Measurements from ENCODE around the gene CD5L.

The CD5L gene

DNA sequence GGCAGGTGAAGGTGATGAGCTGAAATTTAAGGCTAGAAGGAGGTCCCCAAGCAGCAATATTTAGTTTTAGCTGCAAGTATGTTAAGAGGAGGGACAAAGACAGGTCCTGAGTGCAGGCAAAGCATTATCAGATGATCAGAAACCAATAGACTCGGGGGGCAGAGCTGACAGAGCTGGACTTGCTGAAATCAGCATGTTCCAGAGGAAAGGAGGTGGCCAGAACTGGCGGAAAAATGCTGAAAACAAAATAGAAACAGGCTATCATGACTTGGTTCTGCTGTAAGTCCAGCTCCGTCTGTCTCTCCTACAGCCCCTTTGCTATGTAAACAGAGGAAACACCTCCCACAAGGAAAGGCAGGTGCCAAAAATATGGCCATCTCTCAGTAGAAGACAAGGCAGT is at the start of gene CD5L:
TSS of gene CD5L (minus strand) at position 101 of the 400 bp plus-strand sequence. CDS start 107 bp downstream, outside the sequence.
- DNase-seq, result no peak

DNA sequence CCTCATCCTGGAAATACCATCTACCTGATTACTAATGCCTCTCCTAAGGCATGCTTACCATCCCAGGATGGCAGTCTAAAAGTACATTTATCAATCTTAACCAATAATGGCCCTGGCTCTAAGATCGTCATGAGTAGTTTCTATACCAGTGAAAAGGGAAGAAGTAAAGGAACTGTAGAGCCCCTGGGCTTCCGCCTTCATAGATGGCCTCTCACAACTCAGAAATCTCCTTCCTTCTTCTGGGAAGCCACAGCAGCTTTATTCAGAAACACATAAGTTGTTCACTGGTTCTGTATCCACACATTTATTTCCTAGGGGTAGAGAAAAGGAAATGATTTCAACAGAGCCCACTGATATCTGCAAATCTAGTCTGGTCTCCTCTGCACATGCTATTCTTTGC is 41.0 kb upstream of the CD5L start:
- no peak for DNase-seq

DNA sequence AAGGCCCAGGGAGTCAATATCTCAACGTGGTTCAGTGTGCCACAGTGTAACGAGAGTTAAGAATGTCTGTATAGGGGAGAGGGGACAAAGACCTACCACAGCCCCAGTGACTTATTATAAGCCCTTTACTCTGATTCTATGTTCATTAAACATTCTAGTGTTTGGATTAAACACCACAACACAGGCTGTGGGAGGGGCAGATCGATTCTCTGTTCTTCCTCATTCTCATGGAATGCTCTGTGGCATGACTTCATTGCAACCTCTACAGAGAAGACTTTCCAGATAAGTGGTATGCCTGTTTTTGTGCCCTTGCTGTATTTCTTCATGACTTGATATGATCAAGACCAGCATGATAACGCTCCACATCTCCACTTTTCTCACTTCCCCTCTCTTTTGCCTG is 39.0 kb upstream of the CD5L start:
- no peak for DNase-seq

DNA sequence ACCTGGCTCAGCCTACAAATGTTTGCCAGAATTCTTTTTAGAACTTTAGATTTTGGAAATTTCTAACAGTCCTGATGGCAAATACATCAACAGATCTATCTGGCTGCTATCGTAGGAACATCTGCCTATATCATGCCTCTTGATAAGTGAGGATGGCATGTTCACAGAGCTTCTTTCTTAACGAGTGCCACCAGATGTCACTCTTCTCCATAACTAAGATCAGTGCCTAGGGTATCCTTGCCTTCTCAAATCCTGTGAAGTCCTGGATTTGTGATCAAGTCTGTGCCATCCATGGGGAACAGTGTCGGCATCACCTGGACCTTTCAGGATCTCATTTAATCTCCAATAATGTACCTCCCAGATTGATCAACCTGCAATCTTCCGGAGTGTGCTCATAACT is 36.5 kb upstream of the CD5L start:
- DNase-seq, result peak; percentile 23

DNA sequence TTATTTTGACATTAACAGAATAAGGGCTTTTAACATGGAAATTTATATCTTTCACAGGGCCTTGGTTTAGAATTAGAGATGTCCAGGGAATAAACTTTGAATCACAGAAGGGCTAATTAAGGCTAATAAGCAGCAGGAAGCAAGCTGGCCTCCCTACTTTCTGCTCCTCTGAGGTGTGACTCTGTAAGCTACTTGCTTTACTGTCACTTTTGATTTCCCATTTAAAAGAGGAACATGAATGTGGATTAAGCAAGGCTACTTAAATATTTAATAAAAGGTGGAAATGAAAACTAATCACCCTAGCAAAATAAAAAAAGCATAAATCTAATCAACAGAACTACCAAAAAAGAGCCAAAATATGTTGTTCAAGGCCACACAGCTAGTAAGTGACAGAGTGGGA is 28.9 kb upstream of the CD5L start:
- DNase-seq, result no peak

DNA sequence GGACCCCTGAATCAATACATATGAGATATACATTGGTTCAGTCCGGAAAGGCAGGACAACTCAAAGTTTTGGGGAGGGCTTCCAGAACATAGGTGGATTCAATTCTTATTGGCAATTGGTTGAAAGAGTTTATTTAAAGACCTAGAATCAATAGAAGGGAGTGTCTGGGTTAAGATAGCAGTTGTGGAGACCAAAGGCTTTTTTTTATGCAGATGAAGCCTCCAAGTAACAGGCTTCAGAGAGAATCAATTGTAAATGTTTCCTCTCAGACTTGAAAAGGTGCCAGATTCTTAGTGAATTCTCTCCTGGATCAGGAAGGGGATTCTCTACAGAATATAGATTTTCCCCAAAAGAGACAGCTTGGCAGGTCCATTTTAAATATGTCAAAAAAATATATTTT is 27.0 kb upstream of the CD5L start:
- DNase-seq, result no peak

DNA sequence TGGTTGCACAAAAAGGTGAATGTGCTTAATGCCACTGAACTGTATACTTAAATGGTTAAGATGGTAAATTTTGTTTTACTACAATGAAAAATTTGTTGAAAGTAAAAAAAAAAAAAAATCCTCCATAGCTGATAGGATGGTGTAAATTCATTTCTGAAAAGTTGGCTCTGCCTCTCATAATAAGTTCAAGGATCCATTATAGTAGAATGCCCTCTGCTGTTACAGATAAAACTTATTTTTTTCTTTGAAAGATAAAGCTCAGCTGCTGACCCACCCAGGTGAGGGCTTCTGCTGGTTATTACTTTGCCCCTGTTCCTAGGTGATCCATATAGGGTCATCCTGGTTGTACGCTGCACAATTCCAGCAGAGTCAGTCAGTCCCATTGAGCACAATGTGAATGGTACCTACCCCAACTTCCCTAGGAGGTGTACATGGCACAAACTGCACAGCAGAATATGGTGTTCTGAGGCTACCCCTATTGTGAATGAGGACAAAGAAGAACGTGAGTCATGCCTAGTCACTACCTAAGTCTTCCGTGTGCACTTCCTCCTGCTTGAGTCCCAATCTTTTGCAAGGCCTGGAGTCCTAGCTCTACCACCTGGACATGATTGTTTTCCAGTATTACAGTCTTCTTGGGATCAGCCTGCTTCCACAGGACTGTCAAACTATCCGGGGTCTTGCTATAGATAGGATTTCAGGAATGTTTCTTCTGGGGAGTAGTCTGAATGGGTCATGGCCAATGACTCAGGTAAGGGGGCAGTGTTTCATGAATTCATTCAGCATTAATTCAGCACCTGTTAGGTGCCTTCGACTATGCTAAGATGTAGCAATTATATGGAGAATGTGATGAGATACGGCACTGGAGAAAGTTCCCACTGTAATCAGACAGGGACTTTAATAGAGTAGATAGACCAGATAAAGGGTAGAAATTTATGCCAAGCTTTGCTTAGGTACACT is 20.8 kb upstream of the CD5L start:
- no peak for DNase-seq

DNA sequence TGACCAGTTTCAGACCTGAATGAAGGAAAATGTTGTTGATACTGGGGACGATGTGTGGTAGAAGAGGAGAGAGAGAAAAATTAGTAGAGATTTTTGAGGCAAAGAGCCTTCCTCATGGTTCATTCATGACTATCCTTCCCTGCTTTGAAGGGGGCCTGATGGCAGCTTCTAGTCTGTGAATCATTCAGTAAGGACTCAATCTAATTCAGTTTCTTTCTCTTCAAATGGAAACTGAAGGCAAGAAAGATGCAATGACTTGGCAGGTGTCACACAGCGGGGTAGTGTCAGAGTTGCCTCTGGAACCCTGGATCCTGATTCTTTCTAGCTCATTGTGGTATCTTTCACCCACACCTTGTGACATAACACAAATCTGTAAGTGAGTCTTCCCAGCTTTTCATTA is 14.9 kb upstream of the CD5L start:
- no peak for DNase-seq

DNA sequence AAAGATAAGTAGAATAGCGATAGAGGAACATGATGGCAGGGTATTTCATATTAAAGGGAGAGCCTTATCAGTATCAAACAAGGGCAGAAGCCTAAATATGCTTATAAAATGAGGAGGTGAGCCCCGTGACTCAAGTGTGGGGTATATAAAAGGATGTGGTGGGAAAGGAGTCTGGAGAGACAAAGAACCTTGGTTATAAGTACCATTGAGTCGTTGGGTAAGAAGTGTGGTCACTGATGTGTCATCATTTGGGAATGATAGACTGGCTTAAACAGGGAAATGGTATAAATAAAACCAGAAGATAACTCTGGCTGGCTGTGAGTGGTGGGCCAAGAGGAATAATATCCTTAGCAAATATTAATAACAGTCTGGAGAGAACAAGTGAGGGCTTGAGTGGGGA is 10.9 kb upstream of the CD5L start:
- no peak for DNase-seq

DNA sequence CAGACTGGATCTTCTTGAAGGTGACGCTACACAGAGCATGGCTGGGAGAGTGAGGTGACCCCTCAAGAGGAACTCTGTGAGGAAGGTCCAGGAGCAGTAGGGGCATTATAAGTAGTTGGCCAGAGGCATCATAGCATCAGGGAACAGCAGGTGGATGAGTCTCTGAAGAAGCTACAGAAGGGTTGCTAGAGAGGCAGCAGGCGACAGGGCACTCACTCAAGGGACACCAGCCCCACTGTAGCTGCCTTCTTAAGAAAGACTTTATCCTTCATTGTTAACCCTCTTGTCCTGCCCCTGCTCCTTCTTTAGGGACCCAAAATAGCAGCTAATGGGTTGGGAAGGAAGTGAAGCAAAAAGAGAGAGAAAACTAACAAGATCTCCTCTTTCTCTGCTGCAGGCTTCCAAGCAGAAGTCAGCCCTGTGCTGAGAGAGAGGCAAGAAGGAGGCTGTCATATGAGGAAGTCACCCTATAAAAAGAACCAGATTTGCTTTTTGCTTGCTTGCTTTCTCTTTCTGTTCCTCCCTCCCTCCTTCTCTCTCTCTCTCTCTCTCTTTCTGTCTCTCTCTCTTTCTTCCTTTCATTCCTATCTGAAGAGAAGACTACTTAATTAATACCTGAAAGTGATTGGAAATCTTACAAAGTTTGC is 7.7 kb upstream of the CD5L start:
- DNase-seq, result no peak

DNA sequence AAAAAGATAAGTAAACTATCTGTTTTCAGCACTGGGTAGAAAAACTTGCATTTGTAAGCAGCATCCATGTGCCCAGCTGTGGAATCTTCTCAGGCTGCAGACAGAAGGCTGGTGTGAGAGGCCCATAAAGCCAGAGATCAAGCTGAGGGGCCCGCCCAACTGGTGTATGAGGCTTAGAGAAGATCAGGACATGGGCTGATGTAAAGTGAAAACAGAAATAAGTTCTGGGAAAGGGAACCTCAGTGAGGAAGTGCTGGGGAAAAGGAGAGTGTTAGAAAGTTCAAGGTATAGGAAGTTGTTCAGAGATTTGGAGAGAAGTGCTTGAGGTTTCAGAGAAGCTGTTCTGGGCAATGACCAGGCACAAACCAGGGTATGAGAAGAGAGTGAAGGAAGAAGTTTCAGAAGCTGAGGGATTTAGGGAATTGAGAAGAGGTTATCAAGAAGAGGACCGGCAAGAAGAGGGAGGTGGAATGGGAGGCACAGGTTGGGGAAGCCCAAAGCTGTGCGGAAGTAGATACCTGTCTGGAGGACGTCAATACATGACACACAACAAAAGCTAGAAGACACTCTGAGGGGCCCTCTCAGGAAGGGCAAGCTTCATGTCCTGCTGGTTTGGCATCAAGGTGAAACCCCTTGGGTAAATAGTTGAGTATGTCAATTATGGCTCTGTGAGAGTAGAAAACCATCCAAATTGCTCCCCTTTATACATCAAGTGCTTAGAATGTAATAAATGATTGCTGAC is 2.7 kb upstream of the CD5L start:
- no peak for DNase-seq

DNA sequence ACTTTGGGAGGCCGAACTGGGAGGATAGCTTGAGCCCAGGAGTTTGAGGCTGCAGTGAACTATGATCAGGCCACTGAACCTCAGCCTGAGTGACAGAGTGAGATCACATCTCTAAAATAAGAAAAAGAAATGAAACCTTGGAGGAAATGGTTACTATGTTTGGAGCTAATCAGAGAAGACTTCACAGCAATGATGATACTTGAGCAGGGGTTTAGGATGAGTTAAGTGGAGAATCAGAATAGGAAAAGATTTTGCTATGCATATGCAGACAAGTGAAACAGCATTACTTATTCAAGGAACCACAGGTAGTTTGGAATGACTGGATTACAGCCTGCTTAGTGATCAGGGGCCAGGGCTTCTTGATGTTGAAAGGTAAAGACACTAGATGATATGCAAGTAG is 1.3 kb upstream of the CD5L start:
- no peak for DNase-seq

DNA sequence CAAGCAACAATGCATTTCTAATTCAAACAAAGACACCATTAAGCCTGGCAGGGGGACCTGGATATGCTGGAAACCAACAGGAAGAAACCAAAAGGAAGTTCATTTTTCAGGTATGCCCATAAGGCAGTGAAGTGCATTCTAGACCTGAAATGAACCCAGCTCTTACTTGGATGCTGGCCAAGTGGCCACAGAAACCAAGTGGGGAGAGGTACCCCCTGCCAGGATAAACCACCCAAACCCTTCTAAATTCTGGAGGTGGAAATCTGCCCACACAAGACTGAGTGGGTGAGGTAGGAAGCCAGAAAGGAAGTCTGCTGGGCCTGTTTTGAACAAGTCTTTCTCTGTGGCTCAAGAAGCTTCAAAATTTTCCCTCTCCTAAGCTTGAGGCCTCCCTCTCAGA is 2.6 kb downstream of the CD5L start:
- no peak for DNase-seq

DNA sequence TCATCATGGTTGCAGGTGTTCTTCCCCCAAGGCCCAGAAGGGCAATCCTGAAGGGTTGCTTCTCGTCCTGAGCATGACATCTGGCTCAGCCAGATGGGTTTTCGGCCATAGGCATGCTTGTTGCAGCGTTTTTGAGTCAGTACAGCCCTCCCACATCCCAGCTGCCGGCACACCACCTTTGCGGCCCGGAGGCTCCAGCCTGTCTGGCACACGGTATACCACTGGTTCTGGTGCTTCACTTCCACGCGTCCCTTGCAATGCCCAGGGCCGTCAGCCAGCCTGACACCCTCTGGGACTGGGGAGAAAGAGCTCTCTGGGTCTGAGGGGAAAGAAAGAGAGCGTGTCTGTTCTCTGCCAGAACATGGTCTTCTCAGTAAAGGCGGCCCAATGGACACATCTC is 7.2 kb downstream of the CD5L start:
- no peak for DNase-seq

DNA sequence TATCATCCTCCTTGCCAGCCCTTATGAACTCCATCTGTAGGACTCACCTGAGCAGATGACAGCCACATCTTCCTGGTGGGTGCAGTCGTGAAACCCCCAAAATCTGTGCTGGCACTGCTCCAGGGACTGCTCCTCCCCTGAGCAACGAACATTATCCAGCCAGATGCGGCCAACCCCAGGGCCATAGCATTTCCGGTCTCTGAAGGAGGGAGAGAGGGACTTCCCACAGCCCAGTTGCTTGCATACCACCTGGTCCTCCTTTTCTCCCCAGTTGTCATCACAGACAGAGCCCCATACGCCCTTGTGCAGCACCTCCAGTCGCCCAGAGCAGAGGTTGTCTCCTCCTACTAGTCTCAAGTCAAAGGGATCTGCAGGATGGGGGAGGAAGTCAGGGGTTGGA is 8.5 kb downstream of the CD5L start:
- DNase-seq, result no peak

DNA sequence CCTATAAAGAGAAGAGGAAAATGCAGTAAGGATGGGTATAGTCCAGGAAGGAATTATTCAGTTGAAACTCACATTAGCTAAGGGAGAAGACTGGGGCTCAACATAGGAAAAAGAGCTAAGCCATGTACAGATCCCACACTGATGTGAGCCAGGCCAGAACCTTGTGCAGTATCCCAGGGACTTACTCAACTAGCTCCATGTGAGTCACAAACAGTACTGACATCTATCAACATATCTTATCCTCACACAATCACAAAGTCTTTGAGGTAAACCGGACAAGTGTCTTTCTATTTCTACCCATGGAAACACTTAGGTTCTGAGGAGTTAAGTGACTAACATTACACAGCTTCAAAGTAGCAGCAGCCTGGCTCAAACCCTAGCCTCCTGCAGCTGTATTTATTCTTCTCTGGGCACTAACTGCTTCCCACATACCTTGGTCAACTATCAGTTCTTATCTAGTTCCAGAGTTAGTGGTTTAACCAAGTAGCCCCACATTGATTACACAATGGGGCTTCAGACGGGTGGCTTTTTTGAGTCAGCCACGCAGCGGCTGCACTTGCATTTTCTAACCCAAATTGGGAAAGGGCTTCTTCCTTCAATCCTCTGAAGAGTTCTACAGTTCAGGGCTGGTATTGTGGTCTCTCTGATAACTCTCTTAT is 9.5 kb downstream of the CD5L start:
- peak; percentile 7 for DNase-seq

DNA sequence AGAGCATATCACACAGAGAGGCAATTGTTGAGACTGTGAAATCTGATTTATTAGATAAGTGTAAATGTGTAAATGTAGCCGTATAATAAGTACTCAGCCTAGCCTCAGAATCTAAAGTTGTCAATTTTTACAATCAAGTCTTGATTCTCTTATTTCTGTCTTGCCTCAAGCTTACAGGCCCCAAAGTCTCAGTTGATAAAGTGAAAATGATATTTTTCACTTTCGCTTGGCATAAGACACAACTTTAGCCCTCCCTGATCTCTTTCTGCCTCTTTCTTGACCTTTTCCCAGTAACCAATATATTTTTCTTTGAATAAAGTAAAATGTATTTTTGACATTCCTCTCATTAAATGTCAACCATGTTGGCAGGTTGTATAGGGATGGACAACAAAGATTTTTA is 10.7 kb downstream of the CD5L start:
- no peak for DNase-seq

DNA sequence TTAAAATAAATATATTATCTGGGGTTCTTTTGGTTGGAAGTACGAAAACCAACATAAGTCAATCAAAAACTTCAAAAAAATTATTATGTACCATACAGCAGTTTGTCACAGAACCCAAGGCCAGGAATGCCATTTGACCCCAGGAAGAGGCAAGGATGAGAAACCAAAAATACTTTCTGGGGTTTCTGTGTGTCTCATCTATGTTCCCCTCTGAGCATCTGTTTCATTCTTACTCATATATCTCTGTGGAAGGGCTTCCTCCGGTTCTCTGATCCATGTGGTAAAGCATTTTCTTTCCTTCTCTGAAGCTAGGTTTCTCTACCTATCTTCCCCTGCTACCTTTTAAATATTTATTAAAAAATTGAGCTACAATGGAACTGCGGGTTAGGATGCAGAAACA is 11.9 kb downstream of the CD5L start:
- no peak for DNase-seq

DNA sequence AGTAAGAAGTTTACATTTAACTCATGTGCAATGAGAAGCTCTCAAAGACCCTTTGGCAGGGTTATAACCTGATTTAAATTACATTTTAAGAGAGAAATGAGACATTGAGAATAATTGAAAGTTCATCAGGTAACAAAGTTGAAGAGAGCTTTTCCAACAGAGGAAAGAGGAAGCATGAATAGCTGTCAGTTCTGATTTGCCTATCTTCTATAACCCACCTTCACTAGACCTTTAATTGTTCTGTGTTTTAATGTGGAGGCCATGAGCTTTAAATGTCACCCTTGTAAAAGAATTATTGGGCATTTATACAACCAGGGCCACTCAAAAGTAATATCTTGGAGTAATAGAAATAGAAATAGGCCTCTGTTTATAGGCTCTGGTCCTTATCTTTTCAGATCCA is 12.4 kb downstream of the CD5L start:
- DNase-seq, result no peak

DNA sequence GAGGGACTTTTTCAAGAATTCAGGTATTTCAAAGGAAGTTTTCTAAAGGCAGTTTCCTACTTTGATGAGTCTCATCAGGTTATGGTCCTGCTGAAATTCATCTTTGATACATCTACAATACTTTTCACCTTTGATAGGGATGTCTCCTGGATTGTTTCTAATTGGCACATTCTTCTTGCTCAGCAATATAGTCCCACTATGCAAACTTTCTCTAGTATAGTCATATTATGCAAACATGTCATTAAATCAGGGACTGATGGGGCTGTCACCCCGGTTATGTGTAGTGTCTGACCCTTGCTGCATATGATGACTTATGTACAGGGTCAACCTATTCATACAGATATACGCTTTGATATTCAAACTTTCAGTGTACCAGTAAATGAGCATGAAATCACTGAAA is 21.3 kb downstream of the CD5L start:
- DNase-seq, result no peak

DNA sequence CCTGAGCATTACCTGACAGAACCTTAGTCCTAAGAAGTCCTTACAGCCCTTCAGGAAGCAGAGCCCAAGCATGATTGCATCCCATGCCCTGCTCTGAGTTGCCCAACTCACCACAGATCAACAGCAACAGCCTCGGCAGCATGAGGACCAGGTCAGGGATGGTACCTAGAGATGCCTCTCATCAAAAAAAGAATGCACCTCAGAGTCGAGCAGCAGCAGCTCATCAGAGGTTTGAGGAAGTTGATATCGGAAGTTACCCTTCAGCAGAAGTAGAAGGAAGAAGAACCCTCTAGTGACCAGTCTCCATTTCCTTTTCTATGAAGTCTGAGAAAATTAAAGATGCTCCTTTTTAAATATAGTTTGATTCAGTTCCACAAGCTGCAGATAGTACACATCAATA is 21.7 kb downstream of the CD5L start, which contains the start of gene FCRL1:
TSS of gene FCRL1 (minus strand) at position 225 of the 400 bp plus-strand sequence. CDS start at position 142, 83 bp downstream.
- DNase-seq, result no peak

DNA sequence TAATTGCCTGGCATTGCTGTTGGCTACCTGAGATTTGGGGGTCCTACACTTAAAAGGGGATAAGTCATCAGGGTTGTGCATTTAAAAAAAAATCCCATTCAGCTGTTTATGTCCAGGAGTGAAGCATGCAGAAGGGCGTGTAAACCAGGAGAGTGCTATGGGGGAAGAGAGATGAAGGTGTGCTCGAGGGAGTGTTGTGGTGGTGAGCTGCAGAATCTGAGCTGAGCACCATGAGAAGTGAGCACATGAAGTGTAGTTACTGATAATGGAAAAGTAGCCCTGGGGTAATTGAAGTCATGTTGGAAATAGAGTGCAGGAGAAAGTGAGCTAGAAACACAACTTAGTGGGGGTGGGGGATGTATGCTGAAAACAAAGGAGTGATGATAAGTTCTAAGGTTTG is 22.4 kb downstream of the CD5L start:
- no peak for DNase-seq

DNA sequence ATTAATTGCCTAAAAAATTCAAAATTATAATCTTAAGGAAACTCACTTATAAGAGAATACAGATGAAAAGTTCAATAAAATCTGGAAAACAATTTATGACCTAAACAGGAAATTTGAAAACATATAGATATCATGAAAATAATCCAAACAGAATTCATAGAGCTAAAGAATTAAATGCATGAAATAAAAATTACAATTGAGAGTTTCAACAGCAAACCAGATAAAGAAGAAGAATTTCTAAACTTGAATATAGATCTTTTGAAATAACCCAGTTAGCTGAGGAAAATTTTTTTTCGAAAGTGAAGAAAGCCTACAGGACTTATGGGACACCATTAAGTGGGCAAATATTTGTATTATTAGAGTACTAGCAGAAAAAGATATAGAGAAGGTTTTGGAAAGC is 28.3 kb downstream of the CD5L start:
- DNase-seq, result no peak
